Stimulated activated CD8-positive, alpha-beta memory T cell treated with anti-CD3 and anti-CD28 coated beads, Interleukin-4, amount 100 ng/mL, for 48 hours (primary cell): ENCODE measurements around the gene STAG1.
"Not testable (repeated sequence)": the region's sequence is repeated elsewhere in the genome, so short reads cannot be mapped to it uniquely, and the experiment has no call there.

Experiments
- DNase-seq: peaks from one replicate; pipeline ENCODE4 v3.0.0-alpha.2; 2020

STAG1 gene

GRCh38 chr3:136576279-136577009 is 175.7 kb downstream of the STAG1 start:
- no peak for DNase-seq

- no peak for DNase-seq
These were observed 184.5 kb downstream of the STAG1 start for GRCh38 chr3:136567599-136568188.

GRCh38 chr3:136564962-136565361 is 187.2 kb downstream of the STAG1 start:
- not testable (repeated sequence) for DNase-seq

GRCh38 chr3:136562026-136562425 is 190.2 kb downstream of the STAG1 start:
- no peak for DNase-seq

- DNase-seq: no peak
These were observed 192.3 kb downstream of the STAG1 start for GRCh38 chr3:136559896-136560295.

GRCh38 chr3:136549461-136549860 is 202.7 kb downstream of the STAG1 start:
- not testable (repeated sequence) for DNase-seq

GRCh38 chr3:136547293-136547692 is 204.9 kb downstream of the STAG1 start:
- no peak for DNase-seq

- DNase-seq: no peak
These were observed 205.5 kb downstream of the STAG1 start for GRCh38 chr3:136546720-136547119.

GRCh38 chr3:136545664-136546268 is 206.4 kb downstream of the STAG1 start:
- DNase-seq: no peak

GRCh38 chr3:136544532-136544931 is 207.6 kb downstream of the STAG1 start:
- DNase-seq: no peak

- no peak for DNase-seq
These were observed 208.8 kb downstream of the STAG1 start for GRCh38 chr3:136543385-136543784.

GRCh38 chr3:136535906-136536305 is 216.3 kb downstream of the STAG1 start:
- no peak for DNase-seq

- no peak for DNase-seq
These were observed 219.4 kb downstream of the STAG1 start for GRCh38 chr3:136532766-136533165.

- DNase-seq: no peak
These were observed 234.1 kb downstream of the STAG1 start for GRCh38 chr3:136518102-136518501.

GRCh38 chr3:136516656-136517055 is 235.5 kb downstream of the STAG1 start:
- no peak for DNase-seq

GRCh38 chr3:136516095-136516494 is 236.1 kb downstream of the STAG1 start:
- no peak for DNase-seq

GRCh38 chr3:136514533-136514932 is 237.6 kb downstream of the STAG1 start:
- not testable (repeated sequence) for DNase-seq

GRCh38 chr3:136513367-136513766 is 238.8 kb downstream of the STAG1 start:
- no peak for DNase-seq

GRCh38 chr3:136512381-136512780 is 239.8 kb downstream of the STAG1 start:
- DNase-seq: no peak

- no peak for DNase-seq
These were observed 246.5 kb downstream of the STAG1 start for GRCh38 chr3:136505676-136506075.

GRCh38 chr3:136503056-136503455 is 249.1 kb downstream of the STAG1 start:
- no peak for DNase-seq

GRCh38 chr3:136498919-136499447 is 253.2 kb downstream of the STAG1 start:
- no peak for DNase-seq

- no peak for DNase-seq
These were observed 257.0 kb downstream of the STAG1 start for GRCh38 chr3:136495213-136495612.
